GM20000 (cell line): ENCODE results near the gene MANBA.

ENCODE experiments used
- DNase-seq: peaks from one replicate; pipeline ENCODE4 v3.0.0; 2012; ENCODE audit warnings: low spot score
- CTCF ChIP-seq: IDR thresholded peaks from 2 replicates; pipeline ENCODE4 v1.5.1; 2012; ENCODE audit warnings: mild to moderate bottlenecking, control low read depth; ENCODE audit errors: extremely low read depth, missing control alignments

MANBA gene

DNA sequence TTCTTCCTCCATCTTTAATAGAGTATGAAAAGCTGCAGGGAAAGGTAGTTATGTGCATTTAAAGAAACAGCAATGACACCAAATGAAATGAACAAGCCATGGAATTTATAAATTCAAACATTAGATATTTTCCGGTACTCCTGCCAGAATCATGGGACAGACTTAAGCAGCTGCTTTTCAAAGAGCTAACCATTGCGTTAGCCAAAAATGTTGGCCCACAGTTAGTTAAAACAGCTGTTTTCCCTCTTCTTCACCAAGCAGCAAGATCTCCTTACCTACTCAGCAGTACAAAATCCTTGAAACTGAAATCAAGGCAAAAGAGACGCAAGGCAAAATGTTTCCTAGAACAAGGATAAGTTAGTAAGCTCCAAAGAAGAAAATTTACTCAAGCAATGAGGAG lies 64.0 kb downstream of the MANBA start:
- no peak for TF ChIP-seq CTCF
- no peak for DNase-seq

GRCh38 chr4:102694791-102695190 lies 66.0 kb downstream of the MANBA start:
- DNase-seq, result no peak
- TF ChIP-seq CTCF, result no peak

- TF ChIP-seq CTCF, result no peak
- DNase-seq, result no peak
These were observed 66.9 kb downstream of the MANBA start for GRCh38 chr4:102693861-102694260.

DNA sequence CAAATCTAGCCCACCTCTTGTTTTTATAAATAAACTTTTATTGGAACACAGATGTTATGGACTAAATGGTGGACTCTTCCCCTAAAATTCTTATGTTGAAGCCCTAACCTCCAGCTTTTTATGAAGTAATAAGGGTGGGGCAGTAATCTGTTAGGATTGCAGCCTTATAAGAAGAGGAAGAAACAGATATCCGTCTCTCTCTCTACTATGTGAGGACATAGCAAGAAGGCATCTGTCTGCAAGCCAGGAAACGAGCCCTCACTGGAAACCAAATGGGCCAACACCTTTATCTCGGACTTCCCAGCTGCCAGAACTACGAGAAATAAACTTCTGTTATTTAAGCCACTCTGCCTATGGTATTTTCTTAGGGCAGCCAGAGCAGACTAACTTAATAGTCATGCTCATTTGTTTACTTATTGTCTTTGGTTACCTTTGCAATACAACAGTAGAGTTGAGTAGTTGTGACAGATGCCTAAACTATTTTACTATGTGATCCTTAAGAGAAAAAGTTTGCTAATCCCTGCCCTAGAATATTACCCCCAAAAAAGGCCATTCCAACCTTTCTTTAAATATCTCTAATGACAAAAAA lies 67.4 kb downstream of the MANBA start:
- no peak for DNase-seq
- TF ChIP-seq CTCF, result no peak

DNA sequence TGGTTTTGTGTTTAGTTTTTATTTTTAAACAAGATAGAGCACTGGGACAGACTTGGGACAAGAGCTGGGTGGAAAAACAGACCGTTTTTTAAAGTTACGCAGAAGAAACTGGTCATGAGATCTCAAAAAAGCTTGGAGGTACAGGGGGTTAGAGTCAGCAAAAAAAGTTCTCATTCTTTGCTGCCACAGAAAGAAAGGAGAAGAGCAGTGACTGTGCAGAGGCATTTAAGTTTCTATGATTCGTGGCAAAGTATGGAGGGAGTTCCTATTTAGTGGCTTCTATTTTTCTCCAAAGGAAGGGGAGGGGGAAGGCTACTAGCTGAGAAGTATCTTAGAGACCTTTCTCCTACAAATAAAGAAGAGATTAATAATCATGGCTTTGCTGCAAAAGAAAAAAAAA lies 68.3 kb downstream of the MANBA start:
- TF ChIP-seq CTCF, result no peak
- DNase-seq, result no peak

DNA sequence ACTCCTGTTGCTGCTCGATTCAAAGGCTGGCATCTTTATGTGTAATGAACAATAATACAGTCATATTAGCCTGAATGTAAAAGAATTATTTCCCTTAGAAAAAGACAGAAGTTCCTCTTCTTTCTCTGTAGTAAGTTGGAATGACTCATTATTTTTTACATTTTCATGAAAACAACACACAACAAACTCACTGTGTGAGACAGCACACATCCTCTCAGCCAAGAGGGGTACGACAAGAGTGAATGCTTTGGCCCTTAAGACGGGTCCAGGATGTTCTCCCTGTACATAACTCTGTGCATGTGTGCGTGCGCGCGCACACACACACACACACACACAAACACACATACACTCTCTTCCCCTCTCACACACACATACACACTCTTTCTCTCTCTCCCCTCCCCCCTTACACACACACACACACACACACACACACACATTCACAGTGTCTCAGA lies 72.8 kb downstream of the MANBA start:
- no peak for TF ChIP-seq CTCF
- DNase-seq, result no peak

- no peak for TF ChIP-seq CTCF
- peak; percentile 59 for DNase-seq
These were observed 73.3 kb downstream of the MANBA start for GRCh38 chr4:102687373-102687981.
